ENCODE results near the gene RIMS3.
A peak's percentile ranks its signal among the peaks of the same experiment; 100 is the strongest.

RIMS3 gene

DNA sequence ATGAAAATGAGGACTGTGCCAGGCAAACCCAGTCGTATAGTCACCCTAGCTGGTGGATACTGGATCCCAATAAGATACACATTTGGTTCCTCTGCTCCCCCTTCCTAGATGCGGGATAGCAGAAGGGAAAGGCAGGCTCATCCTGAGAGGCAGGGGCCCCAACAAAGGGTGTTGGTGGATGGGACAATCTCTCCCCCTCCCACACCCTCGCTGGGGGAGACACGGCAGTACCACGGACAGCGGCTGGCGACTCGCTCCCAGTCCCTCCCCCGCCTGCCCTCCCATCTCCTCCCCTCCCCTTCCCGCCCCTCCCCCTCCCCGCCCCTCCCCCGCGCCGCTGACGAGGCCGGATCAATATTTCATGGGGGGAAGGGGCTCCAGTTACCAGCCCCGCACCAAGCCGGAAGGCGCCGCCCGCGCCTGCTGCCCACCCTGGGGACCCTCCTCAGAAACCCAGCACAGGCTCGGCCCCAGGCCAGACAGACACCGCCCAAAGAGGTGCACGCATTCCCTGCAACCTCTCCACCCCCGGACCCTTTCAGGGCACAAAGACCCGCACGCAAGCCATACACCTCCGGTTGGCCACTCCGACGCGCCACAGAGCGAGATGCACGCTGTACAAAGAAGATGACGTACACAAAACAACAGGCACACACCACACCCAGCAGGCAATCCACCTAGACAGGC lies 11.5 kb downstream of the RIMS3 start:
- no peak for DNase-seq (ENCODE audit: low spot score)

DNA sequence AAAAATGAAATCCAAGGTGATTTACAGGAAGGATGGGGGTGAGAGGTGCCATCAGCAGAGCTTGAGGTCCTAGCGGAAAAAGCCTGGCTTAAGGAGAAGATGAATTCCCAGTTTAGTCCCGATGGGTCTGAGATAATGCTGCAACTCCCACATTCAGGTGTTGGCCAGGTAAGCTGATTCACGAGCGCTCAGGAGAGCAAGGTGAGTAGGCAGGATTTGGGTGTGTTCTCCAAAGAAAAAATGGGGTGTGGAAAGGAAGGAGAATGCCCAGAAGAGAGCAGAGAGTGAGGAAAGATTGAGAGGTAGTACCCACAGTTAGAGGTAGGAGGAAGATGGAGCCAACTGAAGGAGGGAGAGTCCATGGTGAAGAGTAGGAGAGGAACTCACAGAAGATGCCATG lies 12.5 kb downstream of the RIMS3 start:
- no peak for DNase-seq (ENCODE audit: low spot score)

DNA sequence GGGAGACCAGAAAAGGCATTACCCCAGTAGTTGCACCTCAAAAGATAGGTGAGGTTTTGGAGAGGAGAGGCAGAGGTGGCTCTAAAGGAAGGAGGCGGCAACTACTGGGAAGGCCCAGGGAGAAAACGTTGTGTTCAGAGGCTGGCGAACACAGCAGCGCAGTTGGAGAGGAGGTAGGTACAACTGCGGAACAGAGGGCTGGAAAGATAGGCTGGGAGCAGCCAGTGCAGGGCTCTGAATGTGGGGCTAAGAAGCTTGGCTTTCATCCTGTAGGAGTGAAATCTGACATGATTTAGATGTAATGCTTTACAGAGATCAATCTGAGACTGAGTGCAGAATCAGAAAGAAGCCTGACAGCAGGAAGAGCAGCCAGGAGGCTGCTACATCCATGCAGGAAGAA lies 13.0 kb downstream of the RIMS3 start:
- DNase-seq (ENCODE audit: low spot score) = no peak

DNA sequence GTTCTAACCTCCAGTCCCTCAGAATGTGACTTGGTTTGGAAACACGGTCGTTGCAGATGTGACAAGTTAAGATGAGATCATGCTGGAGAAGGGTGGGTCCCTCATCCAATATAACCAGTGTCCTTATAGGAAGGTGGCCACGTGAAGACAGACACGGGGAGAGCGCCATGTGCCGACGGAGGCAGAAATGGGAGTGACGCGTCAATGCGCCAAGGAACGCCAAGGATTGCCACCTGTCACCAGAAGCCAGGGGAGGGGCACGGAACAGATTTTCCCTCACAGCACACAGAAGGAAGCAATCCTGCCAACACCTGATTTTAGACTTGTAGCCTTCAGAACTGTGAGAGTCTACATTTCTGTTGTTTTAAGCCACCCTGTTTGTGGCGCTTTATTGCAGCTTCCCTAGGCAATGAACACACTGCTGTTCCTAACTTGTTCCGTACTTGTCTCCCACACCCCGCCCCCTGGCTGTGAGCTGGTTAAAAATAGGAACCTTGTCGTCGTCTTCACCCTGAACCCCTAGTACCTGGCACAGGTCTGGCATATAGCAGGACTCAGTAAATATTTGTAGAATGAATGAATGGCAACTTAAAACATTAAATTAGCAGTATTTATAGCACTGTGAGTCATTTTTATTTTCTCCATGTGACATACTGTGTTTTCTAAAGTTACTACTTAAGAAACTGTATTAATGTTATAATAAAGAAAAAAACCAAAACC lies 14.2 kb downstream of the RIMS3 start:
- DNase-seq (ENCODE audit: low spot score) = no peak

DNA sequence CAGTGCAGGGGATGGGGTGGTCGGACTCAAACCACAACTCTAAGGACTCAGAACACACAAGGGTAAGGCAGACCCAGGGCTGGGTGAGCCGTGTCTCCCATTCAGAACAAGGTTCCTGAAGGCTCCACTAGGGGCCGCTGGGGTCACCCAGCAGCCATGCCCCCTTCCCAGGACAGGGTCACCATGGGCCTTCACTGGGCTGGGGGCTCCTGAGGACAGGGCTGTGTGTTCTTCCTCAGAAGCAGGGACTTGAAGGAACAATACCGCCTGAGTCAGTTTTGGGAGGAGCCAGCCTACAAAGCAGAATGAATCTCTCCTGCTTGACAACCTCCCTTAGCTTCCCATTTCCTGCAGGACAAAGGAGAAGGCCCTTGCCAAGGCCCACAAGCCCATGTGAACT lies 15.4 kb downstream of the RIMS3 start:
- DNase-seq (ENCODE audit: low spot score) = no peak

DNA sequence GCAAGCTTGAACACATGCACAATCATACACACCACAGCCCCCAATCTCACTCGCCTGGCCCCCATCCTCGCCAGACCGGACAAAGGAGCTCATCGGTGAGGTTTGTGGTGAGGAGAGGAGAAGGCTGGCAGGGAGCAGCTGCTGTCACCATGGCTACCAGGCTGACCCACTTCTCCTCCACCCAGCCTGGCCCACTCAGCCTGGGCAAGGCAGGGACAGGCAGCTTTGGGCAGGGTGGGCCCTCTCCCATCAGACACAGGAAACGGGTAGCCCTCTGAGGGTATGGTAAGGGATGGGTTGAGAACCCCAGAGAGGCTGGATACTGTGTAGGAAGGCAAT lies 15.9 kb downstream of the RIMS3 start:
- no peak for DNase-seq (ENCODE audit: low spot score)

DNA sequence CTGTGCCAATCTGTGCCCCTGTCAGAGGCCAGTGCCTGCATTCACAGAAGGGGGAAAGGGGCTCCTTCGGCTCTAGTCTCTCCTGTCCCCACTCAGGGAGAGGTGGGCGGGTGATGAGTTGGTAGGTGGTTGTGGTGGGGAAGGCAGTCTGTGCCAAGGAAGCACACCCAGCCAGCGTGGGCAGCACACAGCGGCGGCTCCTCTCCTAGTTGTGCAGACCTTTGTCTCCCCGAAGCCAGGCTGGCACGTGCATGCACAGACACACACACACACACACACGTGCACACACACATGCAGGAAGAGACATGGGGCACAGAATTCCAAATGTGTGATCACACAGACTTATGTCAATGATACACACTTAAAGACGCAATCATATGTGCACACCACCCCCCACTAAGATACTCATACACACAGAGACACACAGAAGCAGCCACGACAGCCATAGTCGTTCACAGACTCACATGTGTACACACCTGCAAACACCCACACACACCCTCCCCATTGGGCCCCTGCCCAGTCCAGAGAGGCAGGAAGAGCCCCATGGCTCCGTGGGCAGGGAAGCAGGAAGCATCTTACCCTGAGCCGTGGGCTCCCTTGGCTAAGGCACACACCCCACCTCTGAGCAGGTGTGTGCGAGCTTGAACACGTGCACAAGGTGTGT lies 16.4 kb downstream of the RIMS3 start:
- no peak for DNase-seq (ENCODE audit: low spot score)

DNA sequence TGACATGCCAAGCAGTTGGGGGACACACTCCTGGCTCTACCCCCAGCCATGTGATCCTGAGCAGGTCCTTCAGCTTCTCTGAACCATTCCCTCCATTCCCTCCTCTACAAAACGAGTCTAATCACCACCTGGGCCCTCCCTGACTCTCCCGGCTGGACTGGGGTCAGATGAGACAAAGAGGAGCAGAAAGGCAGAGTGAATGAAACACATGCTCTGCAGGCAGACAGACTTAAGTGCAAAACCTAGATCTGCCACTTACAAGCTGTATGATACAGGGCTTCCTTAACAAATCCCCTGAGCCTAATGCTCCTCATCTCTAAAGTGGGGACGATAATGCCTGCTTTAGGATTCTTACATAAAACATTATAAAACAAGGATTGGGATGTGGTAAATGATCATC lies 17.3 kb downstream of the RIMS3 start:
- no peak for DNase-seq (ENCODE audit: low spot score)

DNA sequence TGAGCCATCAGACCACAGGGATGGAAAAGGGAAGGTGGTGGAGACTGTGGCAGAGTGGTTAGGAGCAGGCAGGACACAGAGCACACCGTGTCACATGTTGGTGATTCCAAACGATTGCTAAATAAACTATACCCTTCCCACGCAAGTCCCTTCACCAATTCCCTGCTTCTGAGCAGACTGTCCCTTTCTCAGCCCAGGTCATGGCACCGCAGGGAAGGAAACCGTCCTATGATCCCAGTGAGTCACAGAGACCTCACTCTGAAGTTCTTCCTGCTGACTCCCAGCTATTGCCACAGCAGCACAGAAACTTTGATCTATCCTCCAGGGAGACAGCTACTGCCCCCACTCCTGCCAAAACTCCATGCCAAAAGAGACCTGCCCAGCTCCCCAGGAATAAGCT lies 19.2 kb downstream of the RIMS3 start:
- DNase-seq (ENCODE audit: low spot score) = peak; percentile 39

DNA sequence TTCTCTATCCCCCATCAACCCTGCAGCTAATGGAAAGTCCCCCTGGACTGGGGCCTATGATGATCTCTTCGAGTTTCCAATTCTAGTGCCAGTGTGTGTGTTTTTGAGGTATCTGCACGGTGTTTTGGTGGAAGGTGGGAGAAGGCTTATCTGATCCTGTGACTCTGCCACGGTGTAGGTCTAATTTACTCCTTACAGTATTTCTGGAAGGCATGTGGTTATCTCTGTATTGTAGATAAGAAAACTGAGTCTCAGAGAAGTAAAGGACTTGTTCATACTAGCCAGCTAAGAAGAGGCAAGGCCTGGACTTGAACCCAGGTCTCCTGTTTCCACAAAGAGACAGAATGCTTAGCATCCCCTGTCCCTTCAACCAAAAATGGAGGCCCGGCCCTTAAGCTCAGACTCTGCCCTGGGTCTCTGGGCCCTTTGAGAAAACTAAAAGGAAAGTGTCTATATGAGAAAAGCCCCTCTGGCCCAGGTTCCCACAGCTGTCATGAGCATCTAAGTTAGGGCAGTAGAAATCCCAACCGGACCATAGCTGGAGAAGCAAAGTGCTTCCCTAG lies 20.3 kb downstream of the RIMS3 start:
- no peak for DNase-seq (ENCODE audit: low spot score)

DNA sequence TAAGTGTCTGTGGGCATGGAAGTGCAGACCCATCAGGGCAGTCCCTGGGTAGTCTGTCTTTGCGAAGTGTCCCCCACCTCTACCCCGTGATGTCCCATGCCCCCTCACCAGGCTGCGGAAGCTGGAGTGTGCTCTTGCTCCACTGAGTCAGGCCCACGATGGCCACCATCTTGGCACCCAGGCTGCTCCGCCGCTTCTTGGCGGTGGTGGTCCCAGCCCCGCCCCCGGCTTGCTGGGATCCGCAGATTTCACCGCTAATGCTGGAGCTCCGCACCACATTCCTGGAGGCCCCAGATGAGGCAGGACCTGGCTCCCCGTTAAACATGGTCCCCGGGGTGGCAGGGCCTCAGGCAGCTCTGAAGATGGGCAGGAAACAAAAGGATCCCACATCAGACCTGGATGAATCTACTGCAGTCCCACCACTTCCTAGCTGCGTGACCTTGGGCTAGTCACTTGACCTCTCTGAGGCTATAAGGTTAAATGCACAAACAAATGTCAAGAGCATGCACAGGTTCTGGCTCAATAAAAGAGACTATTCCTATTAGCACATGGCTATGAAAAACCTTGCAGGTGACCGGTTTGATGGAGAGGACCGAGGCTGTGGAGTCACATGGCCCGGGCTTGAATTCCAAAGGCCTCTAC lies 23.8 kb downstream of the RIMS3 start:
- no peak for DNase-seq (ENCODE audit: low spot score)

DNA sequence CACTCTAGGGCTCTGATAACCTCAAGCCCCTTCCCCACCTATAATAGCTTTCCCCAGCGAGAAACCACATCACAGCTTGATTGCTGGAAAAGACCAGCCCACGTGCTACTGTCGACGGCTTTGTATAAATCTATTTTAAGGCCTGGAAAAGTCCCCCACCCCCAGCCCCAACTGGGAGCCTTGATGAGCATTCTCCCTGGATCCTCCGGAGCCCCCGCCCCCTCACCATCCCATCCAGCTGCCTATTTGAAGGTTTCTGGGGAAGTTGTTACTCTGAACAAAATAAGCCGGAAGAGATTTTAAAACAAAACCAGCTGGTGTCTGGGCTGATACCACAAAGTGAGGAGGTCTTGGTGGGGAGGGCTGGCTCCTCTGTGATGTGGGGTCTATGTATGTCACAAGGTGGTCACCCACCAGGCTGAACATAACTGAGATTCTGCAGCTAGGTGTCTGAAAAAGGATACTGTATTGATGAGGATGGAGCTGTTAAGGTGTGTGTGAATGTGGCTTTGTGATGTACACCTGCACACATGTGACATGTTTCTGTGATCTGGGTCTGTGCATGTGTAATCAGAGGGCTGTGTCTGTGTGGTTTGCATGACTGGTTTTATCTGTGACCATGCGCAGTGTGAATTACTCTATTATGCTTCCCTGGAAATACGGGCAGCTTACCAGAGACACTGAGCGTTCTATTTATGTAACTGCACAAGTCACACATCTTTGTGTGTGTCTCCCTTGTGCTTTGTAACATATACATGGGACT lies 25.0 kb downstream of the RIMS3 start:
- no peak for DNase-seq (ENCODE audit: low spot score)

DNA sequence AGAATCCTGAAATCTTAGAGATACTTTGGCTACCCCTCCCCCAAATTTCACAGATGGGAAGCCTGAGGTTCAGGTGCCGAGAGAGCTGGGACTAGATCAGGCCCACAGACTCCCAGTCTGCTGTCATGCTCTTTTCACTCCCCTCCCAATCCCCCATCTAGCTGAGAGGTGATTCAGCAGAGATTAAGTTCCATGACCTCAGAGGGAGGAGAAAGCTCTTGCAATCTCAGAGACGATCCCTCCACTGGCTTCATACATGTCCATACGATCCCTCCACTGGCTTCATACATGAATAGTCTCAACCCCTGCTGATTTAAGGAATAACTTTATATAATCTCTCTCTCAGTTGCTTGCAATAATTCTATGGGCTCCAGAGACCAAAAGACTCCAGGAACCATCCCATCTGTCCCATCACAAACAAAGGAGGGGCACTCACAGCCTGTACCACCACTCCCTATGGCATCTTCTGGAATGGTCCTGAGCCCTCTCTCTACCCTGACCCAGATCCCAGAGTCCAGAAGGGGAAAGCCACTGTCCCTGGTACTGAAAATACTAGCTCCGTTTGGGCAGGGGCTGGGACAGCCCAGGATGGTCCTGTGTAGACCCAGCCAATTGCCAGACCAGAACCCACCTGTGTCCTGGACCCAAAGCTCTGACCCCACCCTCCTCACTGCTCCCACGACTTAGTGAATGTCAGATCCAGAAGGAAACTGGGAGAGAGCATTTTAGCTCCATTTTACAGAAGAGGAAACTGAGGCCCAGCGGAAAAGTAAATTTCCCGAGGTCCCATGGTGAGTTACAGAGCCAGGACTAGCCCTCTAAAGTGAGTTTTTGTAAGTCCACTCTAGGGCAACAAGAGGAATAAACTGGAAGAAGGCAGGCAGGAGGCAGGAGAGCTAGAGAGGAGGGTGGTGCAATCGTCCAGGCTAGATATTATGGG lies 27.1 kb downstream of the RIMS3 start:
- DNase-seq (ENCODE audit: low spot score) = no peak

DNA sequence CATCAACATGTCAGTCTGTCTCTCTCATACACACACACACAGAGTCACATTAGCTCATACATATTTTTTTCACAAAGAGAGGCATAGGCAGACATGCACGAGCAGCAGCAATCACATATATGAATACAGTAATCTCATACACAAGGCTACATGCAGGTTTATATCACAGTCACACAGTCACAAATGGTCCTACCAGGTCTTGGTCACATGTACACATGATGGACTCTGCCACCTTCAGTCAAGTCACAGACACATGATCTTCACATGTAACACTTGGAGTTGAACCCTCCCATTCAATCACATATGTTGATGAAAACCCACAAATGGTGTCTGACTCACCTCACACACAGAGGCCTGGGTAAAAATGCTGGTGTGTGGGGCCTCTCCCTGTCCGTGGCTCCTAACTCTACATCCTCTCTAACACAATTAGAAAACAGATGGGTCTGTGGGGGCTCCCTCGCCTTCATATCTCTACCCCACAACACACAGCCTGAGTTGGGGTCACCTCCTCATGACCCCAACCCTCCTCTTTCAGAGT lies 27.9 kb downstream of the RIMS3 start:
- DNase-seq (ENCODE audit: low spot score) = no peak

DNA sequence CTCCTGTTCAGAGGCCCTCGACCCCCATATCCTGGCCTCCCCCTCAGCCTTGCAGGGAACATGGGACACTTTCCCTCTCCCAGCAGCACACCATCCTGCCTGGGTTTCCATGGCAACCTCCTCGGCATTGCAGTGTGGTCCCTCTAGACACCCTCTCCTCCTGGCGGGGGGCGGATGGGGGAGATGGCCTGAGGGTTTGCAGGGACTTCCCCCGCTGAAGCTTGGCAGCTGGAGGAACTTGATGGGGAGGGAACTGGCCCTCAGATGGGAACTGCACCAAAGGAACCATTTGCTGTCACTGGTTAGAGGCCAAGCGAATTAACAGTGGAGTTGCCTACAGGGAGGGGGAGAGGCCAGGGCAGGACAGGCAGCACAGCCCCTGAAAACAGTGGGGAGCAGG lies 28.7 kb downstream of the RIMS3 start:
- DNase-seq (ENCODE audit: low spot score) = no peak

DNA sequence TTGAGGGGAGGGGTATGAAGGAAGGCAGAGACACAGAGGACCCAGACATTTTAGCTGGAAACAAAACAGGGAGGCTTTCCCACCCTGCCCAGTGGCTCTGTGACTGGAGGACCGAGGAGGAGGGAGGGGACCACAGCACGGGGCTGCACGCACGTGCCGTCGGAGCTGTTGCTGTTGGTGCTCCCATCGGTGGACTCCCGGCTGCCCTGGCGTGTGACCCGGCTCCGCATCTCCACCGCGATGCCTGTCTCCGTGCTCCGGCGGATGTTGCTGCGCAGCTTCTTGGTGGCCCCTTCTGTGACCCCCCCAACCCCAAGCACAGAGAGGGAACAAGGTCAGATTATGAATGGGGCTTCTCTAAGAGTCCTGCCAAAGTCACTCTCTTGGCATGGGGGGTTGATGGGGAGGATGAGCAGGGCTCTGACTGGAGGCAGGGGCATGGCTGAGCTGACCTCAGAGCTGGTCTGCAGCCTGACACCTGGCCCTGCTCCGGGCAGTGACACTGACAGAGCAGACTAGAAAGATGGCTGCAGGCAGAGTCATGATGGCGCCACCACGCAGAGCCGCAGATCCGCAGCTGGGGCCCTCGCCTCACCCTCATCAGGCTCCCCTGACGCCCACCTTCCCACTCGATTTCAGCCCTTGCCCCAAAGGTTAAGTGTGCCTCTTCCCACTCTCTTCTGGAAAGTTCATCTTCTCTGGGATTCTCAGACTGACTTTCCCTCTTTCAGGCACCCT lies 29.6 kb downstream of the RIMS3 start:
- no peak for DNase-seq (ENCODE audit: low spot score)

DNA sequence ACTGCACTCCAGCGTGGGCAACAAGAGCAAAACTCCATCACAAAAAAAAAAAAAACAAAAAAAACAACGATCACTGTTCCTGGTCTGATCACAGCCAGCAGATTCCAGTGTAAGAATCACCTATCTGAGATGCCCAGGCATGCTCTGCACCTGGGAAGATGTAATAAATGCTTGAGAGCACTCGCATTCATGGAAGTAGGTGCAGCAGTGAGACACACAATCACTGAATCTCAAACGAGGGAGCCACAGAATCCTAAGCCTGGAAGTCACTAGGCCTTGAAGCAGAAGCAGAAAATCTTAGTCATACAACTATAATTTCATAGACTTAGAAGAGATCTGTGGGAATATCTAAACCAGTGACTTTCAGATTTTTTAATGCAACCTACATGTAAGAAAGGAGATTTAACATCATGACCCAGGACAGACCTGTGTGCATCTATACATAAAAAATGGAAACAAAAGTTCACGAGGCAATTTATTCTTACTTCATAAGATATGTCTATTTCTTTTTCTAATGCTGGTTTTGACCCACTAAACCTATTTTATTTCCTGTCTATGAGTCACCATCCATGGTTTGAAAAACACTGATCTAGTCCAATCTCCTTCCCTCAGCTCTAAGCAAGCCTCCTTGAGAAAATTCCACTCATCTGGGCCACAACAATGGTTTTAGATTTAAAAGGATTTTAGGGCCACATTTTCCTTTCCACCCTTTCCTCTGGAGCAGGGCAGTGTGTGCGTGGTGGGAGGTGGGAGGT lies 30.4 kb downstream of the RIMS3 start:
- DNase-seq (ENCODE audit: low spot score) = no peak

DNA sequence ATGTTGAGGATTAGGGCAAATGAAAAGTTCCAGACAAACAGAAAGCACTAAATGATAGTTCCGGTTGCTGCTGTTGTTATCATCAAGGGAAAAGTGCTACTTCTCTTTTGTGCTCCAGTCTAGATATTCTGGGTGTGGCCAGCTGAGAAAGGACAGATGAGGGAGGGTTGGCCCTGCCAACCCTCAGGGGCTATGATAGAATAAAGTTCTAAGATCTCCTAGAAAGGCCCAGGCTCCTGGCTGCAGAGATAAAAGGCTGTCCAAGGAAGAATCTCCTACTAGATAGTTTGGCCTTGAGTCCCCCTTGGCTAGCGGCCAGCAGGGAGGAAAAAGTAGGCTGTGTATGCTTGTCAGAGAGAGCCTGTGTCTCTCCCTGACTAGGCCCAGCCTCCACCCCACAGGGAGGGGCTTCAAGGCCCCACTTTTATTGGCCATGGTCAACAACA lies 31.5 kb downstream of the RIMS3 start:
- no peak for DNase-seq (ENCODE audit: low spot score)

DNA sequence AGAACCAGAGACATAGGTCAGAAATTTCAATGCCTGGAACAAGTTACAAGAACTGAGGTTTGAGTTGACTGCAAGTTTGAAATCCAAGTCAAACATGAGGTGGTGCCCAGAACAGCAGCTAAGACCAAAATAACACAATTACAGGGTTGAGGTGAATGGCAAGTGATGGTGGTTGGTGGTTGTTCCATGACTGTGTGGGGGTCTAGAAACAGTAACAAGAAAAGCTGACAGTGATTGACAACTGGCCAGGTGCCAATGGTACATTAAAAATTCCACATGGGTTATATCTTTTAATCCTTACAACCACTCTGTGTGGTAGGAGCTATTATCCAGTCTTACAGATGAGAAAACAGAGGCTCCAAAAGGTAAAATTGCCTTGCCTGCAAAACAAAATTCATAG lies 32.0 kb downstream of the RIMS3 start:
- no peak for DNase-seq (ENCODE audit: low spot score)
